Naive thymus-derived CD4-positive, alpha-beta T cell (primary cell): ENCODE measurements around the gene LIF. TPM values are rescaled to one million over a fixed set of nuclear protein-coding genes. Genes with fewer than 3 reads are reported as not detected.

ENCODE experiments used
- polyA plus RNA-seq, 2 donors: library from polyadenylated mRNA; unstranded; fragments of 300-500 nt; fragmentation: Illumina TruSeq; gene quantifications; one replicate each; pipeline ENCODE4 v1.2.3, GENCODE V29; 2021
- total RNA-seq, 6 experiments: library from RNA in 5 of 6; stranded (reverse) in 5 of 6; gene quantifications; 1 replicate in 5 of 6; 2 replicates in 1 of 6; pipeline ENCODE4 v1.2.3 and lab custom pipeline; 2021 to 2026

LIF gene
- total and polyA plus RNA-seq, 7 experiments from 2014 or later, result 0.64 to 260 (median 0.98) TPM; not detected in 4

Other genes with a start within 250 kb of the LIF start
- under 1 TPM in 1 of 5 experiments, not detected in 4; 0.34 TPM for gene HORMAD2, start 166.3 kb downstream of the LIF start, total RNA-seq
- gene HORMAD2, start 166.3 kb downstream of the LIF start, polyA plus RNA-seq, result not detected
- 100 to 1,000 TPM in 1 of 5 experiments, 10 to 100 TPM in 2, 1 to 10 TPM in 1, under 1 TPM in 1; 0.49 to 158 (median 46.0) TPM for gene OSM, start 20.1 kb upstream of the LIF start, total RNA-seq
- gene OSM, start 20.1 kb upstream of the LIF start, polyA plus RNA-seq, result 1 to 10 TPM; 2.0 to 6.3 TPM
- gene CASTOR1, start 42.7 kb upstream of the LIF start, total RNA-seq, result 10 to 100 TPM; 12.4 to 21.3 (median 17.9) TPM
- gene CASTOR1, start 42.7 kb upstream of the LIF start, polyA plus RNA-seq, result 10 to 100 TPM; 19.0 to 43.0 TPM
- gene TBC1D10A, start 80.2 kb upstream of the LIF start, total RNA-seq, result 10 to 100 TPM; 47.2 to 73.8 (median 70.9) TPM
- gene TBC1D10A, start 80.2 kb upstream of the LIF start, polyA plus RNA-seq, result 10 to 100 TPM; 62.6 to 84.7 TPM
- gene SF3A1, start 110.1 kb upstream of the LIF start, total RNA-seq, result 100 to 1,000 TPM; 267 to 341 (median 284) TPM
- gene SF3A1, start 110.1 kb upstream of the LIF start, polyA plus RNA-seq, result 100 to 1,000 TPM in 1 of 2 donors, 10 to 100 TPM in 1; 83.2 to 115 TPM
- gene CCDC157, start 110.2 kb upstream of the LIF start, total RNA-seq, result 1 to 10 TPM; 1.8 to 6.9 (median 3.2) TPM
- gene CCDC157, start 110.2 kb upstream of the LIF start, polyA plus RNA-seq, result 1 to 10 TPM; 1.4 to 2.1 TPM
- 10 to 100 TPM in 1 of 5 experiments, 1 to 10 TPM in 4; 4.3 to 10.8 (median 5.3) TPM for gene RNF215, start 140.7 kb upstream of the LIF start, total RNA-seq
- gene RNF215, start 140.7 kb upstream of the LIF start, polyA plus RNA-seq, result 1 to 10 TPM in 1 of 2 donors, under 1 TPM in 1; 0.08 to 1.1 TPM
- gene SEC14L2, start 150.3 kb upstream of the LIF start, total RNA-seq, result 100 to 1,000 TPM in 1 of 5 experiments, 10 to 100 TPM in 4; 10.7 to 147 (median 16.5) TPM
- gene SEC14L2, start 150.3 kb upstream of the LIF start, polyA plus RNA-seq, result 10 to 100 TPM; 12.7 to 20.7 TPM
- 10 to 100 TPM; 10.2 to 68.2 (median 23.6) TPM for gene MTFP1, start 179.0 kb upstream of the LIF start, total RNA-seq
- 10 to 100 TPM; 26.7 to 30.4 TPM for gene MTFP1, start 179.0 kb upstream of the LIF start, polyA plus RNA-seq
- not detected for gene SEC14L3, start 225.3 kb upstream of the LIF start, total RNA-seq
- gene SEC14L3, start 225.3 kb upstream of the LIF start, polyA plus RNA-seq, result not detected